PC-9 (cell line): ENCODE data around the gene PDE3A.

Experiments used
- CTCF ChIP-seq: fragments of 200-600 bp; sonication (generic); conservative IDR thresholded peaks from 2 replicates; pipeline ENCODE4 v1.6.1; 2017; ENCODE audit warnings: mixed run types, antibody characterized with exemption, mild to moderate bottlenecking, moderate library complexity
- EZH2 ChIP-seq: fragments of 200-600 bp; sonication (generic); IDR thresholded peaks from 2 replicates; pipeline ENCODE4 v1.8.0; 2017; ENCODE audit warnings: antibody characterized with exemption, low read depth

- TF ChIP-seq CTCF: no peak
- TF ChIP-seq EZH2: no peak
Measured at GRCh38 chr12:20440408-20440807, 72.1 kb downstream of the PDE3A start.
